Naive thymus-derived CD4-positive, alpha-beta T cell (primary cell): Measurements from ENCODE around the gene GNPAT. TPM values are rescaled to one million over a fixed set of nuclear protein-coding genes. Genes with fewer than 3 reads are reported as not detected.

ENCODE experiments used
- ATAC-seq: fragments of 150-1000 bp; cut with Tn5 transposase; 2 replicates; pipeline ENCODE4 v1.10.0; 2021; ENCODE audit warnings: mild to moderate bottlenecking, moderate library complexity
- CTCF ChIA-PET: fragments of 350-600 bp; sonication (Branson Sonifier 250); formaldehyde crosslinking; loops from one replicate; lab custom pipeline; 2021; ENCODE audit warnings: antibody characterized with exemption; lab: Charles Lee
- POLR2A ChIA-PET: fragments of 350-600 bp; sonication (Branson Sonifier 250); formaldehyde crosslinking; loops from one replicate; lab custom pipeline; 2021; ENCODE audit warnings: antibody characterized with exemption, inconsistent platforms; lab: Charles Lee
- DNase-seq, 9 donors: peaks; one replicate each; pipeline versions ENCODE4 v3.0.0 to v3.0.0-alpha.2; 2020 to 2022; ENCODE audit warnings: mixed read lengths in 1 of 9
- H3K27ac ChIP-seq: one replicate; pipeline ENCODE4 v1.7.0; 2013; ENCODE audit warnings: mild to moderate bottlenecking, low read depth, low read length, moderate library complexity
- H3K27me3 ChIP-seq, 2 donors: one replicate each; pipeline ENCODE4 v1.7.0; 2013; ENCODE audit warnings: low read length in 2 of 2, mild to moderate bottlenecking in 2 of 2, moderate library complexity in 2 of 2; ENCODE audit not compliant: control insufficient read depth in 2 of 2, insufficient read depth in 2 of 2
- H3K36me3 ChIP-seq, 3 experiments: 1 replicate in 2 of 3; 2 replicates in 1 of 3; pipeline ENCODE4 v1.7.0; 2013; ENCODE audit warnings: low read length in 3 of 3, mild to moderate bottlenecking in 3 of 3, moderate library complexity in 1 of 3; ENCODE audit not compliant: insufficient read depth in 3 of 3, control insufficient read depth in 2 of 3
- H3K4me1 ChIP-seq, 2 donors: one replicate each; pipeline ENCODE4 v1.7.0; 2013; ENCODE audit warnings: low read length in 2 of 2, mild to moderate bottlenecking in 2 of 2, moderate library complexity in 1 of 2; ENCODE audit not compliant: control insufficient read depth in 2 of 2, insufficient read depth in 2 of 2
- H3K4me3 ChIP-seq: 2 replicates; pipeline ENCODE4 v1.7.0; 2013; ENCODE audit warnings: mild to moderate bottlenecking, low read length
- H3K9me3 ChIP-seq, 3 experiments: 1 replicate in 2 of 3; 2 replicates in 1 of 3; pipeline ENCODE4 v1.7.0; 2013; ENCODE audit warnings: low read length in 3 of 3; ENCODE audit not compliant: control insufficient read depth in 2 of 3
- H3K27ac Mint-ChIP-seq, 9 donors: one replicate each; pipeline ENCODE4 v1.8.0; 2020 to 2022; ENCODE audit warnings: mixed read lengths in 9 of 9, mild to moderate bottlenecking in 8 of 9, moderate library complexity in 5 of 9, inconsistent platforms in 2 of 9
- H3K27me3 Mint-ChIP-seq, 5 donors: one replicate each; pipeline ENCODE4 v1.8.0; 2021 to 2022; ENCODE audit warnings: mixed read lengths in 5 of 5, mild to moderate bottlenecking in 1 of 5
- H3K36me3 Mint-ChIP-seq, 5 donors: one replicate each; pipeline ENCODE4 v1.8.0; 2020 to 2022; ENCODE audit warnings: mixed read lengths in 5 of 5, mild to moderate bottlenecking in 3 of 5, inconsistent platforms in 1 of 5
- H3K4me1 Mint-ChIP-seq, 7 donors: one replicate each; pipeline ENCODE4 v1.8.0; 2020 to 2022; ENCODE audit warnings: mixed read lengths in 7 of 7, mild to moderate bottlenecking in 3 of 7, inconsistent platforms in 1 of 7
- H3K4me3 Mint-ChIP-seq, 10 donors: one replicate each; pipeline ENCODE4 v1.8.0; 2020 to 2022; ENCODE audit warnings: mild to moderate bottlenecking in 10 of 10, mixed read lengths in 10 of 10, moderate library complexity in 6 of 10, inconsistent platforms in 2 of 10
- H3K9me3 Mint-ChIP-seq, 11 donors: one replicate each; pipeline ENCODE4 v1.8.0; 2020 to 2022; ENCODE audit warnings: mixed read lengths in 11 of 11, mild to moderate bottlenecking in 4 of 11, inconsistent platforms in 1 of 11, moderate library complexity in 1 of 11
- intact Hi-C, 2 donors: fragments of 100-400 bp; cut with micrococcal nuclease; formaldehyde crosslinking; loops; one replicate each; pipeline ENCODE4 v1.15.1; 2023
- polyA plus RNA-seq, 2 donors: library from polyadenylated mRNA; unstranded; fragments of 300-500 nt; fragmentation: Illumina TruSeq; gene quantifications; one replicate each; pipeline ENCODE4 v1.2.3, GENCODE V29; 2021
- total RNA-seq, 6 experiments: library from RNA in 5 of 6; stranded (reverse) in 5 of 6; gene quantifications; 1 replicate in 5 of 6; 2 replicates in 1 of 6; pipeline ENCODE4 v1.2.3 and lab custom pipeline; 2021 to 2026

Gene GNPAT
- total and polyA plus RNA-seq, 7 experiments from 2014 or later, result 17.3 to 41.0 (median 34.4) TPM

- Mint-ChIP-seq H3K36me3 (peaks cover 21 to 46% (median 39%) of the 10 kb centered on the region in 5 donors), H3K9me3 (peaks cover 0 to 3% (median 0%) of the 10 kb centered on the region in 11 donors), H3K27me3 (no peaks in the 10 kb centered on the region), H3K4me3 (no peak overlapping the region), H3K27ac (peak overlapping the region in 1 of 9 donors; percentile 9), H3K4me1 (peaks cover 0 to 21% (median 13%) of the 10 kb centered on the region in 7 donors)
- no peaks in the 10 kb centered on the region for H3K4me1 ChIP-seq
- H3K36me3 ChIP-seq, result peaks cover 0 to 40% (median 0%) of the 10 kb centered on the region in 3 experiments
- no peak overlapping the region for H3K27ac ChIP-seq
- H3K9me3 ChIP-seq, result no peaks in the 10 kb centered on the region
- CTCF ChIA-PET, result no interaction called here
- no peaks in the 10 kb centered on the region for H3K27me3 ChIP-seq
- DNase-seq, result no peak
- no peak for ATAC-seq
- H3K4me3 ChIP-seq, result no peak overlapping the region
- POLR2A ChIA-PET, result no interaction called here
- intact Hi-C loops, result no loop called here
Observed at GRCh38 chr1:231278100-231278790, 37.2 kb downstream of the GNPAT start.

GRCh38 chr1:231279081-231279480 lies 38.1 kb downstream of the GNPAT start:
- Histone ChIP-seq H3K36me3 (peaks cover 0 to 38% (median 0%) of the 10 kb centered on the region in 3 experiments), H3K4me3 (no peak overlapping the region), H3K4me1 (no peaks in the 10 kb centered on the region), H3K27me3 (no peaks in the 10 kb centered on the region), H3K9me3 (no peaks in the 10 kb centered on the region), H3K27ac (no peak overlapping the region)
- peaks cover 0 to 12% (median 6%) of the 10 kb centered on the region in 7 donors for H3K4me1 Mint-ChIP-seq
- no peaks in the 10 kb centered on the region for H3K27me3 Mint-ChIP-seq
- CTCF ChIA-PET, result no interaction called here
- H3K9me3 Mint-ChIP-seq, result peaks cover 0 to 3% (median 0%) of the 10 kb centered on the region in 11 donors
- peaks cover 20 to 41% (median 36%) of the 10 kb centered on the region in 5 donors for H3K36me3 Mint-ChIP-seq
- intact Hi-C loops, result no loop called here
- no peak for ATAC-seq
- no peak overlapping the region for H3K27ac Mint-ChIP-seq
- DNase-seq, result no peak
- POLR2A ChIA-PET, result no interaction called here
- H3K4me3 Mint-ChIP-seq, result no peak overlapping the region

DNA sequence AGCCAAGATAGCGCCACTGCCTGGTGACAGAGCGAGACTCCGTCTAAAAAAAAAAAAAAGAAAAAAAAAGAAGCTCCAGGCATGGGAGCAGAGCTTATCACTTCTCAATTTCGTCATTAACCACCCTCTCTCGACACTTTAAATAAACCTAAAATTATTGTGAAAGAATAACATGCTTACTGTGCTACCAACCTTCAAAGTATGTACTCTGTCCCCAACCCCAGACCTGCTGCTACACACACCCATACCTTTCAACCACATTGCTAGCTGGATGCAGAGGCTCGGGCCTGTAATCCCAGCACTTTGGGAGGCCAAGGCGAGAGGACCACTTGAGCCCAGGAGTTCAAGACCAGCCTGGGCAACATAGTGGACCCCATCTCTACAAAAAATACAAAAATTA lies 38.7 kb downstream of the GNPAT start:
- no peak for DNase-seq
- Mint-ChIP-seq H3K4me3 (no peak overlapping the region), H3K9me3 (peaks cover 0 to 3% (median 0%) of the 10 kb centered on the region in 11 donors), H3K27me3 (no peaks in the 10 kb centered on the region), H3K4me1 (peaks cover 0 to 6% (median under 1%) of the 10 kb centered on the region in 7 donors), H3K27ac (no peak overlapping the region), H3K36me3 (peaks cover 15 to 35% (median 30%) of the 10 kb centered on the region in 5 donors)
- H3K27me3 ChIP-seq, result no peaks in the 10 kb centered on the region
- intact Hi-C loops, result no loop called here
- no peak for ATAC-seq
- CTCF ChIA-PET, result no interaction called here
- no peak overlapping the region for H3K27ac ChIP-seq
- peaks cover 0 to 32% (median 0%) of the 10 kb centered on the region in 3 experiments for H3K36me3 ChIP-seq
- POLR2A ChIA-PET, result no interaction called here
- H3K4me3 ChIP-seq, result no peak overlapping the region
- H3K9me3 ChIP-seq, result no peaks in the 10 kb centered on the region
- no peaks in the 10 kb centered on the region for H3K4me1 ChIP-seq

DNA sequence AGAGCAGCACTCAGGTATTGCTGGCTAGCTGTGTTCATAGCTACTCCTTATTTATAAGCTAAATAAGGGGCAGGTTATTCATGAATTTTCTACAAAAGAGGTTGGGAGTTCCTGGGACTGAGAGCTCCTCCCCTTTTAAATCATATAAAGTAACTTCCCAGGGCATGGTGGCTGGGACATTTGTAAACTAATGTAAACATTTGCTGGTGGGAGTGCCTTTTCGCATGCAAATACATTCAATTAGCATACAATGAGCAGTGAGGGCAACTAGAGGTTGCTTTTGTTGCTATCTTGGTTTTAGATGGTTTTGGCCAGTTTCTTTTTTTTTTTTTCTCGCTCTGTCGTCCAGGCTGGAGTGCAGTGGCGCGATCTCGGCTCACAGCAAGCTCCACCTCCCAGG lies 43.4 kb downstream of the GNPAT start:
- H3K27ac Mint-ChIP-seq, result no peak overlapping the region

DNA sequence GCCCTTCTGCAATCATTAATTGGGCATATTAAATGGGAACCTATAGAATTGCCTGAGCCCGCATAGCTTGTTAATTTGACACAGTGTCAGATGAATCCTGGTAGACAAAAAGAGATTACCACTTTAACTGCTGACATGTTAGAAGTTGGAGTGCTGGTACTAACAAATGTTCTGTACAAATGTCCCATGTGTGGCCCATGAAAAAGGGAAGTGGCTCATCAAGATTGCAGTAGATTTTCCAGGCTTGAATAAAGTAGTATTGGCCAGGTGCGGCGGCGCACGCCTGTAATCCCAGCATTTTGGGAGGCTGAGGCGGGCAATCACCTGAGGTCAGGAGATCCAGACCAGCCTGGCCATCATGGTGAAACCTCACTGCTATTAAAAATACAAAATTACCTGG lies 45.6 kb downstream of the GNPAT start:
- H3K27me3 Mint-ChIP-seq, result no peaks in the 10 kb centered on the region
- Histone ChIP-seq H3K4me1 (no peaks in the 10 kb centered on the region), H3K9me3 (no peaks in the 10 kb centered on the region), H3K4me3 (no peak overlapping the region), H3K27me3 (no peaks in the 10 kb centered on the region), H3K36me3 (no peaks in the 10 kb centered on the region), H3K27ac (no peak overlapping the region)
- DNase-seq (no peak), ATAC-seq (no peak)
- ChIA-PET POLR2A (no interaction called here), CTCF (no interaction called here)
- no peak overlapping the region for H3K27ac Mint-ChIP-seq
- H3K4me3 Mint-ChIP-seq, result no peak overlapping the region
- no peaks in the 10 kb centered on the region for H3K4me1 Mint-ChIP-seq
- no peaks in the 10 kb centered on the region for H3K9me3 Mint-ChIP-seq
- intact Hi-C loops, result no loop called here
- peaks cover 0 to 8% (median 4%) of the 10 kb centered on the region in 5 donors for H3K36me3 Mint-ChIP-seq

More for the DNA sequence above, 43.4 kb downstream of the GNPAT start:
- H3K27ac ChIP-seq, result no peak overlapping the region
- ChIA-PET POLR2A (no interaction called here), CTCF (no interaction called here)
- intact Hi-C loops, result no loop called here
- Mint-ChIP-seq H3K4me3 (no peak overlapping the region), H3K36me3 (peaks cover 0 to 8% (median 4%) of the 10 kb centered on the region in 5 donors), H3K9me3 (no peaks in the 10 kb centered on the region), H3K27me3 (no peaks in the 10 kb centered on the region), H3K4me1 (no peaks in the 10 kb centered on the region)
- H3K4me1 ChIP-seq, result no peaks in the 10 kb centered on the region
- H3K27me3 ChIP-seq, result no peaks in the 10 kb centered on the region
- H3K4me3 ChIP-seq, result no peak overlapping the region
- ATAC-seq (no peak), DNase-seq (no peak)
- H3K9me3 ChIP-seq, result no peaks in the 10 kb centered on the region
- H3K36me3 ChIP-seq, result no peaks in the 10 kb centered on the region

DNA sequence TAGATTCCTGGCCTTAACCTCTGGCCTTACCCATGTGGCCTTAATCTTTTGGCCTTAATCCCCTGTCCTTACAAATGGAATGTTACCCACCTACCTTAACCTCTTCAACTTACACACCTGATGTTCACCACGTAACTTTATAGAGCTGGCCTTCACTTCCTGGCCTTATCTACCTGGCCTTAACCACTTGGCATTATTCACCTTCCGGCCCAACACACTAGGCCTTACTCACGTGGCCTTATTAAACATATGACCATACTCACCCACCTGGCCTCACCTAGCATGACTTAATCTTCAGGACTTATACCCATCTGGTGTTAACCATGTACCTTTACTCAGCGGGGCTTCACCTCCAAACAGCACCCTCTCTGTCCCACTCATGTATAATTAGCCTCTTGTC lies 54.9 kb downstream of the GNPAT start:
- Histone ChIP-seq H3K4me1 (no peaks in the 10 kb centered on the region), H3K27me3 (no peaks in the 10 kb centered on the region), H3K4me3 (no peak overlapping the region), H3K36me3 (no peaks in the 10 kb centered on the region), H3K9me3 (no peaks in the 10 kb centered on the region), H3K27ac (no peak overlapping the region)
- Mint-ChIP-seq H3K27ac (no peak overlapping the region), H3K9me3 (no peaks in the 10 kb centered on the region), H3K27me3 (no peaks in the 10 kb centered on the region), H3K4me1 (peaks cover 0 to 1% (median 0%) of the 10 kb centered on the region in 7 donors), H3K4me3 (no peak overlapping the region), H3K36me3 (no peaks in the 10 kb centered on the region)
- no peak for DNase-seq
- ChIA-PET POLR2A (no interaction called here), CTCF (no interaction called here)
- intact Hi-C loops, result no loop called here
- no peak for ATAC-seq

GRCh38 chr1:231301990-231302389 lies 61.0 kb downstream of the GNPAT start:
- CTCF ChIA-PET, result interaction anchor here (0.6 kb wide), 1 partner anchor 21 kb away, joined by 4 read pairs; no protein-coding TSS in a partner anchor
- POLR2A ChIA-PET, result no interaction called here

More at GRCh38 chr1:231301990-231302389, 61.0 kb downstream of the GNPAT start:
- no peak overlapping the region for H3K27ac ChIP-seq
- Mint-ChIP-seq H3K4me1 (no peaks in the 10 kb centered on the region), H3K9me3 (peaks cover 0 to 4% (median 0%) of the 10 kb centered on the region in 11 donors), H3K27me3 (no peaks in the 10 kb centered on the region), H3K27ac (no peak overlapping the region), H3K4me3 (no peak overlapping the region), H3K36me3 (no peaks in the 10 kb centered on the region)
- H3K9me3 ChIP-seq, result no peaks in the 10 kb centered on the region
- no peaks in the 10 kb centered on the region for H3K4me1 ChIP-seq
- H3K27me3 ChIP-seq, result no peaks in the 10 kb centered on the region
- no peak for ATAC-seq
- no peak for DNase-seq
- no peaks in the 10 kb centered on the region for H3K36me3 ChIP-seq
- no peak overlapping the region for H3K4me3 ChIP-seq
- intact Hi-C loops, result no loop called here
